Trophoblast cell (in vitro differentiated cells and primary cell): ENCODE measurements around the gene CCT4.

ENCODE experiments used
- DNase-seq, 2 donors: peaks; one replicate each; pipeline ENCODE4 v3.0.0-alpha.2; 2016
- H2AFZ ChIP-seq: 2 replicates; pipeline ENCODE4 v1.6.1; 2013; ENCODE audit warnings: low read length, moderate library complexity, mild to moderate bottlenecking; ENCODE audit not compliant: insufficient read depth, poor library complexity
- H2AK5ac ChIP-seq: 2 replicates; pipeline ENCODE4 v1.6.1; 2013; ENCODE audit warnings: mild to moderate bottlenecking, low read length
- H2BK120ac ChIP-seq: 2 replicates; pipeline ENCODE4 v1.6.1; 2013; ENCODE audit warnings: low read length, mild to moderate bottlenecking, moderate library complexity; ENCODE audit not compliant: insufficient read depth, poor library complexity
- H2BK12ac ChIP-seq: 2 replicates; pipeline ENCODE4 v1.6.1; 2013; ENCODE audit warnings: mild to moderate bottlenecking, low read length, moderate library complexity
- H2BK5ac ChIP-seq: 2 replicates; pipeline ENCODE4 v1.6.1; 2013; ENCODE audit warnings: low read length, low read depth, moderate library complexity, mild to moderate bottlenecking; ENCODE audit not compliant: poor library complexity
- H3K14ac ChIP-seq: 2 replicates; pipeline ENCODE4 v1.6.1; 2013; ENCODE audit warnings: mild to moderate bottlenecking, low read length
- H3K18ac ChIP-seq: 2 replicates; pipeline ENCODE4 v1.6.1; 2013; ENCODE audit warnings: mild to moderate bottlenecking, low read length
- H3K23ac ChIP-seq: 2 replicates; pipeline ENCODE4 v1.6.1; 2013; ENCODE audit warnings: low read length
- H3K27ac ChIP-seq: 2 replicates; pipeline ENCODE4 v1.5.1; 2013; ENCODE audit warnings: low read depth, mild to moderate bottlenecking, inconsistent platforms, low read length, moderate library complexity
- H3K27me3 ChIP-seq: 2 replicates; pipeline ENCODE4 v1.6.1; 2013; ENCODE audit warnings: inconsistent platforms, mild to moderate bottlenecking, low read length, moderate library complexity; ENCODE audit not compliant: insufficient read depth
- H3K36me3 ChIP-seq, 2 experiments: 1 replicate in 1 of 2; 2 replicates in 1 of 2; pipeline ENCODE4 v1.6.1; 2013; ENCODE audit warnings: low read length in 2 of 2, mild to moderate bottlenecking in 2 of 2, moderate library complexity in 1 of 2; ENCODE audit not compliant: insufficient read depth in 2 of 2, control insufficient read depth in 1 of 2
- H3K4ac ChIP-seq: 2 replicates; pipeline ENCODE4 v1.6.1; 2013; ENCODE audit warnings: low read depth, mild to moderate bottlenecking, low read length, moderate library complexity
- H3K4me1 ChIP-seq, 2 experiments: 1 replicate in 1 of 2; 2 replicates in 1 of 2; pipeline ENCODE4 v1.6.1; 2013; ENCODE audit warnings: low read length in 2 of 2, mild to moderate bottlenecking in 2 of 2, moderate library complexity in 1 of 2; ENCODE audit not compliant: insufficient read depth in 2 of 2, control insufficient read depth in 1 of 2
- H3K4me2 ChIP-seq: 2 replicates; pipeline ENCODE4 v1.6.1; 2013; ENCODE audit warnings: inconsistent platforms, mild to moderate bottlenecking, low read length, moderate library complexity
- H3K4me3 ChIP-seq: 2 replicates; pipeline ENCODE4 v1.5.1; 2013; ENCODE audit warnings: mild to moderate bottlenecking, low read depth, low read length, inconsistent platforms
- H3K79me1 ChIP-seq: one replicate; pipeline ENCODE4 v1.6.1; 2013; ENCODE audit warnings: low read length
- H3K79me2 ChIP-seq: 2 replicates; pipeline ENCODE4 v1.6.1; 2013; ENCODE audit warnings: low read length, mild to moderate bottlenecking; ENCODE audit not compliant: control insufficient read depth, insufficient read depth, poor library complexity
- H3K9ac ChIP-seq: 2 replicates; pipeline ENCODE4 v1.6.1; 2013; ENCODE audit warnings: mild to moderate bottlenecking, low read length
- H3K9me3 ChIP-seq: 2 replicates; pipeline ENCODE4 v1.6.1; 2013; ENCODE audit warnings: low read depth, mild to moderate bottlenecking, control low read depth, inconsistent platforms, low read length; ENCODE audit not compliant: insufficient read depth
- H4K12ac ChIP-seq: 2 replicates; pipeline ENCODE4 v1.6.1; 2013; ENCODE audit warnings: low read depth, mild to moderate bottlenecking, low read length, moderate library complexity
- H4K8ac ChIP-seq: 2 replicates; pipeline ENCODE4 v1.6.1; 2013; ENCODE audit warnings: low read depth, mild to moderate bottlenecking, low read length, moderate library complexity
- H4K91ac ChIP-seq: one replicate; pipeline ENCODE4 v1.6.1; 2013; ENCODE audit warnings: low read depth, mild to moderate bottlenecking, low read length, moderate library complexity
- WGBS: extraction: QIAGEN DNeasy Blood & Tissue Kit; methylation state at CpG from one replicate; pipeline ENCODE4 v1.1.7; 2013; ENCODE audit warnings: missing lambda C conversion rate; ENCODE audit not compliant: insufficient read length, insufficient coverage; ENCODE audit errors: extremely low coverage; 5-methylcytosine and 5-hydroxymethylcytosine counted together

CCT4 gene

DNA sequence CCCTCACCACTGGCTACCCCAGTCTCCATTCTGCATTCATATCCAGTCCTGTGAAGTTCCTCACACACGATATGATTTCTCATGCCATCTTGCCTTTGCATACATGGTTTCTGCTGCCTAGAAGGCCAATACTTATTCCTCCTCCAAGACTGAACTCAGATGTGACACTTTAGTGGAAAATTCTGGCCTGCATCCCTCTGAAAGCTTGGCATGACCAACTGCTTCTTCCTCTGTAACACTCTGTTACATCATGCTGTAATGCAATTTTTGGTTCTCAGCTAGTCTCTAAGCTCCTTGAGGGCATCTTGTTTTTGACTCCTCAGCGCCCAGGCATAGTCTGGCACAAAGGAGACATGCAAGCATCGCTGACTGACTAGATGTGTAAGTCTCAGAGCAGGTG lies 47.2 kb downstream of the CCT4 start:
- Histone ChIP-seq H3K9ac (no peak overlapping the region), H4K8ac (no peak overlapping the region), H3K4me2 (no peak overlapping the region), H3K4me3 (no peak overlapping the region), H3K14ac (no peak overlapping the region), H3K27me3 (no peaks in the 10 kb centered on the region), H2BK12ac (no peak overlapping the region), H3K4me1 (no peaks in the 10 kb centered on the region), H3K18ac (no peak overlapping the region), H4K91ac (no peak overlapping the region), H3K79me1 (no peaks in the 10 kb centered on the region), H4K12ac (no peak overlapping the region), H3K4ac (no peak overlapping the region), H3K23ac (no peak overlapping the region), H2AK5ac (no peak overlapping the region), H2BK120ac (no peak overlapping the region), H2AFZ (no peak overlapping the region), H2BK5ac (no peak overlapping the region), H3K9me3 (no peaks in the 10 kb centered on the region), H3K36me3 (no peaks in the 10 kb centered on the region), H3K79me2 (no peaks in the 10 kb centered on the region), H3K27ac (no peak overlapping the region)
- no peak for DNase-seq
- WGBS: no CpG with 5 or more reads among the region's 3 CpGs

DNA sequence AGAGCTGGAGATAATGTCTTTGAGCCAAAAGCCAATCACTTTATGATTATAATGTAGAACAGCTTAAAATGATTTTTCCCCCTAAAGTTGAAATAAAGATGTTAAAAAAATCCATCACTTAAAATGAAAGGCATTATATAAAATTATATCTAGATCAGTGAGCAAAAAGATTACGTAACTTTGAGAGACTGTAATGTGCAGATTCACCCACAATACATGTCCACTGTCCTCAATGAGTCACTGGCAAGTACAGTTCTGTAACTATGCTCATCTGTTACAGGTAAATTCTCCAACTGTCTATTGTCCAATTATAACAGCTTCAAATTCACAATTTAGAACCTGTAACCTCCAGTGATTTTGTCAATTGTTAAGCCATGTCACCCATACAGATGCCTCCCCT lies 53.6 kb downstream of the CCT4 start:
- no peak overlapping the region for H2AFZ ChIP-seq
- no peak overlapping the region for H3K18ac ChIP-seq
- no CpG with 5 or more reads among the region's 1 CpG for WGBS
- no peak overlapping the region for H3K4me3 ChIP-seq
- H4K8ac ChIP-seq: no peak overlapping the region
- no peak overlapping the region for H3K27ac ChIP-seq
- no peak overlapping the region for H3K9ac ChIP-seq
- H3K27me3 ChIP-seq: no peaks in the 10 kb centered on the region
- H2BK12ac ChIP-seq: no peak overlapping the region
- H3K4ac ChIP-seq: no peak overlapping the region
- H3K4me2 ChIP-seq: no peak overlapping the region
- H3K14ac ChIP-seq: no peak overlapping the region
- no peak overlapping the region for H2BK5ac ChIP-seq
- H3K36me3 ChIP-seq: no peaks in the 10 kb centered on the region
- H4K12ac ChIP-seq: no peak overlapping the region
- no peak overlapping the region for H3K23ac ChIP-seq
- H2BK120ac ChIP-seq: no peak overlapping the region
- H4K91ac ChIP-seq: no peak overlapping the region
- H3K4me1 ChIP-seq: no peaks in the 10 kb centered on the region
- no peaks in the 10 kb centered on the region for H3K9me3 ChIP-seq
- no peak overlapping the region for H2AK5ac ChIP-seq
- no peak for DNase-seq
- no peaks in the 10 kb centered on the region for H3K79me2 ChIP-seq
- no peaks in the 10 kb centered on the region for H3K79me1 ChIP-seq

DNA sequence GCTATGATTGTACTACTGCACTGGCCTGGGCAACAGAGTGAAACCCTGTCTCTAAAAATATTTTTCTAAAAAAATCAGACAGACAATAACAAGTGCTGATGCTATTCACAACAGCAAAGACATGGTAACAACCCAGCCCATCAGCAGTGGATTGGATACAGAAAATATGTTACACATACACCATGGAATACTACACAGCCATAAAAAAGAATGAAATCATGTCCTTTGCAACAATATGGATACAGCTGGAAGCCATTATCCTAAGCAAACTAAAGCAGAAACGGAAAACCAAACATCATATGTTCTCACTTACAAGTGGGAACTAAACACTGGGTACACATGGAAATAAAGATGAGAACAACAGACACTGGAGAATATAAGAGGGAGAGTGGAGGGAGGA lies 54.5 kb downstream of the CCT4 start:
- Histone ChIP-seq H3K27ac (no peak overlapping the region), H3K14ac (no peak overlapping the region), H2AK5ac (no peak overlapping the region), H4K91ac (no peak overlapping the region), H3K4me1 (no peaks in the 10 kb centered on the region), H4K8ac (no peak overlapping the region), H4K12ac (no peak overlapping the region), H3K4ac (no peak overlapping the region), H3K4me2 (no peak overlapping the region), H3K9ac (no peak overlapping the region), H2AFZ (no peak overlapping the region), H3K36me3 (no peaks in the 10 kb centered on the region), H3K9me3 (no peaks in the 10 kb centered on the region), H3K23ac (no peak overlapping the region), H3K27me3 (no peaks in the 10 kb centered on the region), H3K79me2 (no peaks in the 10 kb centered on the region), H3K79me1 (no peaks in the 10 kb centered on the region), H2BK12ac (no peak overlapping the region), H3K4me3 (no peak overlapping the region), H2BK120ac (no peak overlapping the region), H3K18ac (no peak overlapping the region), H2BK5ac (no peak overlapping the region)
- DNase-seq: no peak
- no CpG with 5 or more reads among the region's 1 CpG for WGBS

DNA sequence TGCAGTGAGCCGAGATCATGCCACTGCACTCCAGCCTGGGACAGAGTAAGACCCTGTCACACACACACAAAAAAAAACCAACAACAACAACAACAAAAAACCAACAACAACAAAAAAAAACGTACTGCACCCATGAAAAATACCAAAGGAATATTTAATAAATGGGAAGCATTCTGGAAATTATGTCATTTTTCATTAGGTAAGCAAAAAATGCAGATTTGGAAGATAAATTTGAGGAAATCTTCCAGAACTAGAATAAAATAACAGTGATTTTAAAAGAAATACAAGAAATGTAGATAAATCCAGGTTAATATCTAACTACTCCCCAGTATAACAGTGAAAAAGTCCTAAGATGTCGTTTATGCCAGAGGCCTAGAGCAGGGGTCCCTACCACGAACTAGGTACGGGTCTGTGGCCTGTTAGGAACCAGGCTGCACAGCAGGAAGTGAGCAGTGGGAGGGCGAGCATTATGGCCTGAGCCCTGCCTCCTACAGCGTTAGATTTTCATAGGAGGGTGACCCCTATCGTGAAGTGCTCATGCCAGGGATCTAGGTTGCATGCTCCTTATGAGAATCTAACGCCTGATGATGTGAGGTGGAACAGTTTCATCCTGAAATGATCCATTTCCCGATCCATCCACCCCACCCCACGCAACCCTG lies 56.1 kb downstream of the CCT4 start:
- Histone ChIP-seq H3K79me1 (no peaks in the 10 kb centered on the region), H3K4me1 (no peaks in the 10 kb centered on the region), H3K9ac (no peak overlapping the region), H2AK5ac (no peak overlapping the region), H4K91ac (no peak overlapping the region), H3K4ac (no peak overlapping the region), H3K18ac (no peak overlapping the region), H3K4me2 (no peak overlapping the region), H3K36me3 (no peaks in the 10 kb centered on the region), H2BK5ac (no peak overlapping the region), H3K27ac (no peak overlapping the region), H3K9me3 (no peaks in the 10 kb centered on the region), H3K79me2 (no peaks in the 10 kb centered on the region), H4K12ac (no peak overlapping the region), H2AFZ (no peak overlapping the region), H2BK12ac (no peak overlapping the region), H3K14ac (no peak overlapping the region), H3K27me3 (no peaks in the 10 kb centered on the region), H3K4me3 (no peak overlapping the region), H4K8ac (no peak overlapping the region), H2BK120ac (no peak overlapping the region), H3K23ac (no peak overlapping the region)
- no CpG with 5 or more reads among the region's 11 CpGs for WGBS
- no peak for DNase-seq
